Left ventricle myocardium inferior (tissue), 1 donor: Measurements from ENCODE around the gene LRMDA. TPM values are rescaled to one million over a fixed set of nuclear protein-coding genes. Genes with fewer than 3 reads are reported as not detected.

ENCODE experiments used
- DNase-seq: peaks from one replicate; pipeline ENCODE4 v3.0.0-alpha.2; 2020
- H3K27ac ChIP-seq: fragments of 200-600 bp; replicated peaks from 2 replicates; pipeline ENCODE4 v1.8.0; 2021
- H3K27me3 ChIP-seq: fragments of 200-600 bp; 2 replicates; pipeline ENCODE4 v1.8.0; 2021; ENCODE audit warnings: low read depth
- H3K36me3 ChIP-seq: fragments of 200-600 bp; 2 replicates; pipeline ENCODE4 v1.8.0; 2021
- H3K4me1 ChIP-seq: fragments of 200-600 bp; 2 replicates; pipeline ENCODE4 v1.8.0; 2021
- H3K4me3 ChIP-seq: fragments of 200-600 bp; 2 replicates; pipeline ENCODE4 v1.8.0; 2021; ENCODE audit warnings: mild to moderate bottlenecking, moderate library complexity
- H3K9me3 ChIP-seq: fragments of 200-600 bp; replicated peaks from 2 replicates; pipeline ENCODE4 v1.8.0; 2021
- intact Hi-C: fragments of 100-400 bp; cut with micrococcal nuclease; formaldehyde crosslinking; loops from one replicate; pipeline ENCODE4 v1.11.0; 2022
- total RNA-seq: library from RNA; stranded (reverse); fragmentation: NEBNext Ultra II Directional; extraction: Animal tissue kit (Norgen Biotek cat#: 25700); gene quantifications from one replicate; pipeline ENCODE4 v1.2.1, GENCODE V29; 2021
- TF ChIP-seq, protein P1 (sequence below): fragments of 200-600 bp; IDR thresholded peaks from 2 replicates; pipeline ENCODE4 v1.8.0; 2021; ENCODE audit warnings: antibody characterized with exemption, mild to moderate bottlenecking, borderline replicate concordance
- donor health status: DM: no; HTN: yes; CAD: no; lungs with severe emphysema.

Gene LRMDA
- total RNA-seq, 1 donor from 2014 or later: 18.7 TPM

DNA sequence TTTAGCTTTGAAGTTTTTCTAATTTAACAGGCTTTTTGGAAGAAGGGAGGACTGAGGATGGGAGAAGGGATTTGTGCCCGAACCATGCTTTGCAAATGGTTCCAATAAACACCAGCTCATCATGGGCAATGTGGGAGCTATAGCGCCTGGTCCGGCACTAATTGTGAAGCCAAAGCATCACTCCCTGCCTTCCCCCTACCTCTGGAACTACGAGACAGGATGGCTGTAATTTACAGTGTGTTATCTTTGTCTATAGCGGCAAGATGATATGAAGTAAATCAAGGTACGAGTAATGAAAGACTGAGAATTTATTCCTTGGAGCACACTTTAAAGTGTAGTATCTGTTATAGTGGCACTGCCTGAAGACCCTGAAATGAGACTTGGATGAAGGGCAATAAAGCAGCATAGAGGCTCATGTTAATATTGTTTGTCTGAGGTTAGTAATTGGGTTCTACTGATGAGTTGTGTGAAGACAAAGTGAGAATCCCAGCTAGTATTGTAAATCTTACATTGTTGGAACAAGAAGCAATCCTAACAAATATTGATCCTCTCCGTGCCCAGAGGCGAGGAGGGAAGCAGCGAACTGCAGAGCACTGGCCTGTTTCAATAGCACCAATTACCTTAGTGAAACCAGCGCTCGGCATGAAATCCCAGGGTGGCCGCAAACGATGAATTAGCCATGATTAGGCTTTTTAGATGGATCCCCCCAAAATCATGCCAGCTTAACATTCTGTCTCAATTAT, 507.1 kb downstream of the LRMDA start:
- H3K36me3 ChIP-seq: no peaks in the 10 kb centered on the region
- TF ChIP-seq, protein P1, sequence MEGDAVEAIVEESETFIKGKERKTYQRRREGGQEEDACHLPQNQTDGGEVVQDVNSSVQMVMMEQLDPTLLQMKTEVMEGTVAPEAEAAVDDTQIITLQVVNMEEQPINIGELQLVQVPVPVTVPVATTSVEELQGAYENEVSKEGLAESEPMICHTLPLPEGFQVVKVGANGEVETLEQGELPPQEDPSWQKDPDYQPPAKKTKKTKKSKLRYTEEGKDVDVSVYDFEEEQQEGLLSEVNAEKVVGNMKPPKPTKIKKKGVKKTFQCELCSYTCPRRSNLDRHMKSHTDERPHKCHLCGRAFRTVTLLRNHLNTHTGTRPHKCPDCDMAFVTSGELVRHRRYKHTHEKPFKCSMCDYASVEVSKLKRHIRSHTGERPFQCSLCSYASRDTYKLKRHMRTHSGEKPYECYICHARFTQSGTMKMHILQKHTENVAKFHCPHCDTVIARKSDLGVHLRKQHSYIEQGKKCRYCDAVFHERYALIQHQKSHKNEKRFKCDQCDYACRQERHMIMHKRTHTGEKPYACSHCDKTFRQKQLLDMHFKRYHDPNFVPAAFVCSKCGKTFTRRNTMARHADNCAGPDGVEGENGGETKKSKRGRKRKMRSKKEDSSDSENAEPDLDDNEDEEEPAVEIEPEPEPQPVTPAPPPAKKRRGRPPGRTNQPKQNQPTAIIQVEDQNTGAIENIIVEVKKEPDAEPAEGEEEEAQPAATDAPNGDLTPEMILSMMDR: no peak
- H3K4me1 ChIP-seq: peaks cover 10% of the 10 kb centered on the region
- H3K9me3 ChIP-seq: no peaks in the 10 kb centered on the region
- intact Hi-C loops: no loop called here
- no peak for DNase-seq
- no peak overlapping the region for H3K4me3 ChIP-seq
- no peak overlapping the region for H3K27ac ChIP-seq
- no peaks in the 10 kb centered on the region for H3K27me3 ChIP-seq

DNA sequence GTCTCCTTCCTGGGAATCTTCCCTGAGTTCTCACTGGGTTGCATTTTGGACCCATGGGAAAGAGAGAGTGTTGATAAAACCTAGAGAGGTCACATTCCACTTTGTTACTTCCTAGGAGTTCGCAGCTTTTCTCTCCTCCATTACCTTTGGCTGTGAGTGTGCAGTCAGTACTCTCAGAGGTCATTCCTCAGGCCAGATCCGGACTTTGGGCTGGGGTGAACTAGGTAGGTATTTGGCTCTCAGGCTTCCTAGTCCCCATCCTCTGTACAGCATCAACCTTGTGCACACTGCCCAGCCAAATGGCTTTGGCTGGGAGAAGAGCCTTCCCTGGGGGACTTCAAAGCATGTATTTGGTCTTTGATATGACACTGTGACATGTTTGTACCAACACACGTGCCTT, 508.1 kb downstream of the LRMDA start:
- H3K27me3 ChIP-seq: no peaks in the 10 kb centered on the region
- no peak for DNase-seq
- H3K27ac ChIP-seq: no peak overlapping the region
- intact Hi-C loops: no loop called here
- H3K36me3 ChIP-seq: no peaks in the 10 kb centered on the region
- TF ChIP-seq, protein P1: no peak
- peaks cover 10% of the 10 kb centered on the region for H3K4me1 ChIP-seq
- H3K9me3 ChIP-seq: peaks cover 6% of the 10 kb centered on the region
- no peak overlapping the region for H3K4me3 ChIP-seq

DNA sequence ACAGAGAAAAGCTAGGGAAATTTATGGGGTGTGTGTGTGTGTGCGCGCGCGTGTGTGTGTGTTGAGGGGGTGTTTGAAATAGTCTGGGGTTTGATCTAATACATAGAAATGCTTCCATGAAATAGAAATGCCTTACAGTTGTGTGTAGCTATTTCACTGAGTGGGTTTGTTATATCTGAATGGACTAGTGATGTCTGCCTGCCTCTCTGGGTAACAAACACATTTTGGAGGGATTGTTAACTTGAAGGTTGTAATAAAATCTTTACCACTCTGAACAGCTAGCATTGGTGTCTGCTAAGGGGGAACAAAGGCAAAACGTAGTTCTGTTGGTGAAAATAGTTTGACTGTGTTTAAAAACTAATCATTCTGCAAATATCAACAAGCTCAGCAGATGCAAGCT, 509.3 kb downstream of the LRMDA start:
- Histone ChIP-seq H3K4me3 (no peak overlapping the region), H3K27me3 (no peaks in the 10 kb centered on the region), H3K9me3 (peaks cover 15% of the 10 kb centered on the region), H3K27ac (no peak overlapping the region), H3K36me3 (no peaks in the 10 kb centered on the region), H3K4me1 (peaks cover 4% of the 10 kb centered on the region)
- intact Hi-C loops: no loop called here
- DNase-seq: no peak
- TF ChIP-seq, protein P1: no peak

DNA sequence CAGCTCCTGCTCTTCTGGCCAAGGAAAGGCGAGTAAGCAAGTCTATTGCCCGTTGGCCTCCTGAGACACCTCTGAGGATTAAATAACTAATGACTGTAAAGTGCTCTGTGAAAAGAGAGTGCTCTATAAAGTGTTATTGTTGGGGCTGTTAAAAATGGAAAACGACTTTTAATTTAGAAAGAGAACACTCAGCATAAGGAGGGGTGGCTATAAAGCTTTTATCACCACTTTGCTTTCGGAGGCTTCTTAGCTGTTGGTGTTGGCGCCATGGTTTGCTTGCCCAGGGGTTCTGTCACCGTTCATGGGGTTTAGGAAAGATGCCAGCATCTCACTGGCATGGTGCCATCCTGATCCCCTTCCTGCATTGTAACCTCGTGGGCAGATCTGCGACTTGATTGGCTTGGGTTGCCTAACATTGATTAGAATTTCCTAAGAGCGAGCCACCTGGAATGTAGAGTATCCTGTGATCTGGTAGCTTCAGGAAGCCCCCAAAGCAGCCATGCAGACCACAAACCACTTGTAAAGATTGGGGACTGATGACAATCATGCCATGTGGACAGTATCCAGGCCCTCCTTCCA, 509.9 kb downstream of the LRMDA start:
- TF ChIP-seq, protein P1: no peak
- no peak for DNase-seq
- Histone ChIP-seq H3K4me1 (no peaks in the 10 kb centered on the region), H3K27ac (no peak overlapping the region), H3K36me3 (no peaks in the 10 kb centered on the region), H3K4me3 (no peak overlapping the region), H3K9me3 (peaks cover 15% of the 10 kb centered on the region), H3K27me3 (no peaks in the 10 kb centered on the region)
- intact Hi-C loops: no loop called here

DNA sequence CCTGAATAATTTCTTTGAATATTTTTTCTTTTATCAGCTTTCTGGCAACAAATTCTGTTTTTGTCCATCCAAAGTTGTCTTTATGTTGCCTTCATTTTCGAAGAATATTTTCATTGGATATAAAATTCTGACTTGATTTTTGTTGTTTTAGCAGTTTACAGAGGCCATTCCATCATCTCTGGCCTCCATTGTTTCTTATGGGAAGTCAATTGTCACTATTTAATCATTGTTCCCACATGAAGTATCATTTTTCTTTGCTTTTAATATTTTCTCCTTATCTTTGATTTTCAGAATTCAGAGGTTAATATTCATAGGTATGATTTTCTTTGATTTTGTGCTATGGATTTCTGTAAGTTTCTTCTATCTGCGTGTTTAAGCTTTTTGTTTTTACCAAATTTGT, 512.6 kb downstream of the LRMDA start:
- H3K36me3 ChIP-seq: no peaks in the 10 kb centered on the region
- no peak for DNase-seq
- H3K27ac ChIP-seq: no peak overlapping the region
- TF ChIP-seq, protein P1: no peak
- no peaks in the 10 kb centered on the region for H3K27me3 ChIP-seq
- H3K4me3 ChIP-seq: no peak overlapping the region
- H3K9me3 ChIP-seq: peaks cover 15% of the 10 kb centered on the region
- intact Hi-C loops: no loop called here
- peaks cover 4% of the 10 kb centered on the region for H3K4me1 ChIP-seq
